Keratinocyte (primary cell): Measurements from ENCODE around the gene RCOR3. TPM values are rescaled to one million over a fixed set of nuclear protein-coding genes. Genes with fewer than 3 reads are reported as not detected.

Source experiments
- DNase-seq: peaks from one replicate; pipeline ENCODE4 v3.0.0-alpha.2; 2011; ENCODE audit warnings: low read depth, missing footprints, low spot score
- FAIRE-seq: peaks from 2 replicates; lab custom pipeline; 2011; peaks lifted over from hg19 to GRCh38; lab: Jason Lieb, UNC
- H2AFZ ChIP-seq: 2 replicates; pipeline ENCODE4 v1.6.0; 2012; ENCODE audit warnings: low read length, control low read depth, inconsistent platforms; ENCODE audit not compliant: control insufficient read depth
- H3K27ac ChIP-seq: 2 replicates; pipeline ENCODE4 v1.5.1; 2011; ENCODE audit warnings: low read length; ENCODE audit not compliant: control insufficient read depth, insufficient read depth
- H3K27me3 ChIP-seq: 3 replicates; pipeline ENCODE4 v1.6.0; 2011; ENCODE audit warnings: low read length; ENCODE audit not compliant: control insufficient read depth, insufficient read depth; ENCODE audit errors: extremely low read depth
- H3K36me3 ChIP-seq, 2 experiments: 2 replicates in 1 of 2; 3 replicates in 1 of 2; pipeline ENCODE4 v1.5.1; 2011; ENCODE audit warnings: low read length in 2 of 2, mild to moderate bottlenecking in 1 of 2; ENCODE audit not compliant: control insufficient read depth in 2 of 2, insufficient read depth in 2 of 2; ENCODE audit errors: extremely low read depth in 1 of 2
- H3K4me1 ChIP-seq: 3 replicates; pipeline ENCODE4 v1.5.1; 2011; ENCODE audit warnings: low read length; ENCODE audit not compliant: control insufficient read depth, insufficient read depth; ENCODE audit errors: extremely low read depth
- H3K4me2 ChIP-seq: 3 replicates; pipeline ENCODE4 v1.6.0; 2011; ENCODE audit warnings: low read depth, low read length; ENCODE audit not compliant: control insufficient read depth, insufficient read depth; ENCODE audit errors: extremely low read depth
- H3K4me3 ChIP-seq, 3 experiments: fragments of 200-600 bp in 1 of 3; sonication (generic) in 1 of 3; 2 replicates in 2 of 3; 3 replicates in 1 of 3; pipeline ENCODE4 v1.5.1; 2011 to 2016; ENCODE audit warnings: low read length in 3 of 3, mild to moderate bottlenecking in 3 of 3, control low read depth in 2 of 3, inconsistent platforms in 1 of 3, low read depth in 1 of 3, mixed read lengths in 1 of 3, mixed run types in 1 of 3, moderate library complexity in 1 of 3; ENCODE audit not compliant: control insufficient read depth in 2 of 3, insufficient read depth in 2 of 3; ENCODE audit errors: extremely low read depth in 1 of 3
- H3K79me2 ChIP-seq: 2 replicates; pipeline ENCODE4 v1.6.0; 2012; ENCODE audit warnings: low read length; ENCODE audit not compliant: control insufficient read depth, insufficient read depth
- H3K9ac ChIP-seq: 3 replicates; pipeline ENCODE4 v1.6.0; 2011; ENCODE audit warnings: low read length; ENCODE audit not compliant: control insufficient read depth, insufficient read depth; ENCODE audit errors: extremely low read depth
- H3K9me1 ChIP-seq: 3 replicates; pipeline ENCODE4 v1.6.0; 2011; ENCODE audit warnings: low read length; ENCODE audit not compliant: control insufficient read depth, insufficient read depth; ENCODE audit errors: extremely low read depth
- H3K9me3 ChIP-seq: 2 replicates; pipeline ENCODE4 v1.5.1; 2012; ENCODE audit warnings: low read depth, low read length; ENCODE audit not compliant: control insufficient read depth
- H4K20me1 ChIP-seq: 3 replicates; pipeline ENCODE4 v1.6.0; 2011; ENCODE audit warnings: low read length; ENCODE audit not compliant: control insufficient read depth, insufficient read depth; ENCODE audit errors: extremely low read depth
- EZH2 ChIP-seq: IDR thresholded peaks from one replicate; pipeline ENCODE4 v1.6.1; 2012; ENCODE audit warnings: inconsistent platforms, mild to moderate bottlenecking, low read length, moderate library complexity
- dilution Hi-C: fragments of 300-500 bp; cut with MboI; formaldehyde crosslinking; loops from one replicate; pipeline ENCODE4 v1.7.0; 2020; ENCODE audit warnings: low sequenced_read_pairs; ENCODE audit not compliant: extremely low pct_ligation_motif_present
- polyA plus RNA-seq, 5 experiments: library from polyadenylated mRNA; depleted of rRNA in 3 of 5; stranded (reverse) in 3 of 5; stranded (forward) in 1 of 5; unstranded in 1 of 5; fragments of >200 nt; gene quantifications; 1 replicate in 1 of 5; 2 replicates in 3 of 5; 3 replicates in 1 of 5; pipeline versions ENCODE4 v1.2.1 to v1.2.3, GENCODE V29; 2011 to 2012; ENCODE audit warnings: missing spikeins in 2 of 5, low read depth in 1 of 5, low replicate concordance in 1 of 5
- TF ChIP-seq, protein P1 (sequence below), 3 experiments: IDR thresholded peaks in 1 of 3; conservative IDR thresholded peaks in 1 of 3; optimal IDR thresholded peaks in 1 of 3; 2 replicates in 2 of 3; 3 replicates in 1 of 3; pipeline versions ENCODE3 to v1.5.1; 2011; ENCODE audit warnings: low read length in 3 of 3, mild to moderate bottlenecking in 3 of 3, moderate library complexity in 2 of 3, control low read depth in 1 of 3, inconsistent platforms in 1 of 3; ENCODE audit not compliant: insufficient read depth in 2 of 3; ENCODE audit errors: extremely low read depth in 1 of 3

RCOR3 gene
- polyA plus RNA-seq, 1 donor (not counting 4 experiments of a cell fraction or from before 2014, with no cell fraction given) = 35.7 TPM

DNA sequence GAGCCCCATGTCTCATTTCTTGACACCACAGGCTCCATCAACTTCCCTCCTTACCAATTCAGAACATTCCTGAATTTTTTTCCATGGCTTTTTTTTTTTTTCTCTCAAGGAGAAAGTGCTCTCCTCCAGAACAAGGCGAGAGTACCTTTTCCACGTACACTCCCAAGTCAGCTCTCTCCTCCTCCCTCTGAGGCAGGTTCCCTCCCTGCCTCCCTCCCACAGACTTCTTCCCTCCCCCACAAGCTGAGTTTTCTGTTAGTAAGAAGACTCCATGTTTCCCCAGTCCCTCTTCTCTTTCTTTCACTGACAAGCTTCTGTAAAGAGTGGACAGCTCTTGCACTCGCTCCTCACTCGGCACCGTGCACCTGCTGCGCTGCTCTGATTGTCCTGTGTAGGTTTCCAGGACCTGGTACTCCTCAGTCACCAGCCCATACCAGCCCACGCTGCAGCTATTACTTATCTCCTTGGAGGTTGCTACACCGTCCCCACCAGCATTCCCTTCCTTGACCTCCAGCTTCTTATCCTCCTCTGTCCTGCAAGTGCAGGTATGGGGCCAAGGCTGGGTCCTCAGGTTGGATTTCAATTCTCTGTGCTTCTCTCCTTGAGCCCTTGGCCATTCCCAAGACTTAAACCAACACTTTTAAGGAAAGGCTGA is 71.2 kb downstream of the RCOR3 start:
- no peaks in the 10 kb centered on the region for H3K9me3 ChIP-seq
- no peaks in the 10 kb centered on the region for H4K20me1 ChIP-seq
- TF ChIP-seq EZH2 = no peak
- TF ChIP-seq, protein P1, sequence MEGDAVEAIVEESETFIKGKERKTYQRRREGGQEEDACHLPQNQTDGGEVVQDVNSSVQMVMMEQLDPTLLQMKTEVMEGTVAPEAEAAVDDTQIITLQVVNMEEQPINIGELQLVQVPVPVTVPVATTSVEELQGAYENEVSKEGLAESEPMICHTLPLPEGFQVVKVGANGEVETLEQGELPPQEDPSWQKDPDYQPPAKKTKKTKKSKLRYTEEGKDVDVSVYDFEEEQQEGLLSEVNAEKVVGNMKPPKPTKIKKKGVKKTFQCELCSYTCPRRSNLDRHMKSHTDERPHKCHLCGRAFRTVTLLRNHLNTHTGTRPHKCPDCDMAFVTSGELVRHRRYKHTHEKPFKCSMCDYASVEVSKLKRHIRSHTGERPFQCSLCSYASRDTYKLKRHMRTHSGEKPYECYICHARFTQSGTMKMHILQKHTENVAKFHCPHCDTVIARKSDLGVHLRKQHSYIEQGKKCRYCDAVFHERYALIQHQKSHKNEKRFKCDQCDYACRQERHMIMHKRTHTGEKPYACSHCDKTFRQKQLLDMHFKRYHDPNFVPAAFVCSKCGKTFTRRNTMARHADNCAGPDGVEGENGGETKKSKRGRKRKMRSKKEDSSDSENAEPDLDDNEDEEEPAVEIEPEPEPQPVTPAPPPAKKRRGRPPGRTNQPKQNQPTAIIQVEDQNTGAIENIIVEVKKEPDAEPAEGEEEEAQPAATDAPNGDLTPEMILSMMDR (optimal IDR thresholded peaks at IDR 0.05 in 1 of 3, IDR thresholded peaks at IDR 0.05 in 1 of 3, conservative IDR thresholded peaks at IDR 0.05 in 1 of 3; ENCODE audit: extremely low read depth in 1 of 3, insufficient read depth in 2 of 3, low read length in 3 of 3) = no peak
- no peak overlapping the region for H3K9ac ChIP-seq
- no peaks in the 10 kb centered on the region for H3K9me1 ChIP-seq
- H3K79me2 ChIP-seq = no peaks in the 10 kb centered on the region
- no peak overlapping the region for H3K4me3 ChIP-seq
- no peaks in the 10 kb centered on the region for H3K27me3 ChIP-seq
- H3K4me1 ChIP-seq = peaks cover 13% of the 10 kb centered on the region
- H3K4me2 ChIP-seq = no peak overlapping the region
- dilution Hi-C loops = no loop called here
- H2AFZ ChIP-seq = no peak overlapping the region
- FAIRE-seq (no peak), DNase-seq (no peak)
- H3K27ac ChIP-seq = no peak overlapping the region
- H3K36me3 ChIP-seq = no peaks in the 10 kb centered on the region

DNA sequence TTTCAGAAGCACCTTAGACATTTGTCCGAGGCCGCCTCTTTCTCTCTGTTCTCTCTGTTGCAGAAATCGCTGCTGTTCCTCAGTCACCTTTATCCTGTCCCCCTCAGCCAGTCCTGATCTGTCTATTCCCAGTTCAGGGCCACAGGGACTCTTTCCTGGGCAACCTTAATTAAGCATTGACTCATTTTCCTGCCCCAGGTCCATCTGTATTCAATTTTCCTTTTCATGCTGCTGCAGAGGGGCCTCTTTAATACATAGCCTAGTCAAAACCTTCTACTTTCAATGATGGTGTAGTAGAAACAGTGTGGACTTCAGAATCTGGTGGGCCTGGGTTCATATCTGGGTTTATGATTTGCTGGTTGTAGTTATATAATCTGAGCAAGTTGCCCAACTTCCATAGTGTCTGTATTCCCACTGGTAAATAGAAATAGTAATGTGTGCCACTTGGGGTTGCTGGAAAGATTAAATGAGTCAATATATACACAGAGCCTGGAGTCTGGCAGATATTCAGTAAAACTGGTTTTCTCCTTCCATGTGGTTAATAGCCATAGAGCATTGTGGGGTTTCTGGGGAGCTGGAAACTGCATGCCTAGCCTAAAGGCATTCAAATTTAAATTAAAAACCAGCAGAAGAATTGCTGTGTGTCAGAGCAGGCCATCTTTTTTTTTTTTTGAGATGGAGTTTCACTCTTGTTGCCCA is 72.0 kb downstream of the RCOR3 start:
- H3K4me3 ChIP-seq = no peak overlapping the region
- FAIRE-seq = no peak
- no peaks in the 10 kb centered on the region for H3K9me3 ChIP-seq
- no peak overlapping the region for H3K9ac ChIP-seq
- dilution Hi-C loops = no loop called here
- H3K79me2 ChIP-seq = no peaks in the 10 kb centered on the region
- H3K36me3 ChIP-seq = no peaks in the 10 kb centered on the region
- H2AFZ ChIP-seq = no peak overlapping the region
- no peak overlapping the region for H3K4me2 ChIP-seq
- no peaks in the 10 kb centered on the region for H3K9me1 ChIP-seq
- no peak for DNase-seq
- H3K27me3 ChIP-seq = no peaks in the 10 kb centered on the region
- H3K4me1 ChIP-seq = peaks cover 13% of the 10 kb centered on the region
- H3K27ac ChIP-seq = no peak overlapping the region
- TF ChIP-seq EZH2 = no peak
- TF ChIP-seq, protein P1 (optimal IDR thresholded peaks at IDR 0.05 in 1 of 3, IDR thresholded peaks at IDR 0.05 in 1 of 3, conservative IDR thresholded peaks at IDR 0.05 in 1 of 3; ENCODE audit: extremely low read depth in 1 of 3, insufficient read depth in 2 of 3, low read length in 3 of 3) = no peak
- H4K20me1 ChIP-seq = no peaks in the 10 kb centered on the region
